Activated T-helper 2 cell treated with anti-CD3 and anti-CD28 coated beads, Interferon-gamma antibody, Interleukin-2, Interleukin-4, amounts not matched to agents 10 μg/mL and 5 μg/mL and 100 μg/mL, durations not matched to agents 14 hours and 24 hours and 36 hours (primary cell): ENCODE measurements around the gene CC2D2B. TPM values are rescaled to one million over a fixed set of nuclear protein-coding genes. Genes with fewer than 3 reads are reported as not detected.
A peak's percentile ranks its signal among the peaks of the same experiment; 100 is the strongest.

Experiments used
- DNase-seq: peaks from one replicate; pipeline ENCODE4 v3.0.0; 2021; ENCODE audit warnings: low spot score
- H3K27ac Mint-ChIP-seq: one replicate; pipeline ENCODE4 v1.8.0; 2021; ENCODE audit warnings: mixed read lengths
- H3K27me3 Mint-ChIP-seq: one replicate; pipeline ENCODE4 v1.8.0; 2021; ENCODE audit warnings: low read depth, mixed read lengths
- H3K36me3 Mint-ChIP-seq: one replicate; pipeline ENCODE4 v1.8.0; 2021; ENCODE audit warnings: low read depth, mixed read lengths
- H3K4me1 Mint-ChIP-seq: one replicate; pipeline ENCODE4 v1.8.0; 2021; ENCODE audit warnings: low read depth, mixed read lengths
- H3K4me3 Mint-ChIP-seq: one replicate; pipeline ENCODE4 v1.8.0; 2021; ENCODE audit warnings: low read depth, mild to moderate bottlenecking, moderate library complexity, mixed read lengths
- H3K9me3 Mint-ChIP-seq: one replicate; pipeline ENCODE4 v1.8.0; 2021; ENCODE audit warnings: mixed read lengths
- intact Hi-C: fragments of 100-400 bp; cut with micrococcal nuclease; formaldehyde crosslinking; loops from one replicate; pipeline ENCODE4 v1.15.1; 2023
- total RNA-seq: library from RNA; stranded (reverse); gene quantifications from 2 replicates; pipeline ENCODE4 v1.2.3, GENCODE V29; 2022

Gene CC2D2B
- total RNA-seq, 1 donor from 2014 or later, result 0.75 TPM

DNA sequence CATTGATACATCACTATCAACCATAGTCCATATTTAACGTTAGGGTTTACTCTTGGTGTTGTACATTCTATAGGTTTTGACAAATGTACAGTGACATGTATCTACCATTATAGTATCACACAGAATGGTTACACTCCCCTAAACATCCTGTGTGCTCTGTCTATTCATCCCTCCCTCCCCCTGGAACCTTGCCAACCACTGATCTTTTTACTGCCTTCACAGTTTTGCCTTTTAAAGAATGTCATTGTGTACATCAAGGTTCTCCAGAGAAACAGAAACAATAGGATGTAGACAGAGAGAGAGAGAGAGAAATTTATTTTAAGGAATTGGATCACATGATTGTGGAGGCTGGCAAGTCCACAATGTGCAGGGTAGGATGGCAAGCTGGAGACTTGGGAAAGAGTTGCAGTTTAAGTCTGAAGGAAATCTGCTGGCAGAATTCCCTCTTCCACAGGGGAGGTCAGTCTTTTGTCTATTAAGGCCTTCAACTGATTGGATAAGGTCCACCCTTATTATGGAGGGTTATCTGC, 90.5 kb downstream of the CC2D2B start:
- no peaks in the 10 kb centered on the region for H3K4me1 Mint-ChIP-seq
- H3K27ac Mint-ChIP-seq, result no peak overlapping the region
- no peak for DNase-seq
- H3K9me3 Mint-ChIP-seq, result no peaks in the 10 kb centered on the region
- H3K36me3 Mint-ChIP-seq, result no peaks in the 10 kb centered on the region
- intact Hi-C loops, result no loop called here
- H3K4me3 Mint-ChIP-seq, result no peak overlapping the region
- H3K27me3 Mint-ChIP-seq, result no peaks in the 10 kb centered on the region

GRCh38 chr10:96013956-96014355, 106.2 kb downstream of the CC2D2B start:
- Mint-ChIP-seq H3K4me3 (no peak overlapping the region), H3K27ac (no peak overlapping the region), H3K36me3 (no peaks in the 10 kb centered on the region), H3K27me3 (peaks cover 12% of the 10 kb centered on the region), H3K9me3 (no peaks in the 10 kb centered on the region), H3K4me1 (peaks cover 3% of the 10 kb centered on the region)
- no peak for DNase-seq
- intact Hi-C loops, result no loop called here

DNA sequence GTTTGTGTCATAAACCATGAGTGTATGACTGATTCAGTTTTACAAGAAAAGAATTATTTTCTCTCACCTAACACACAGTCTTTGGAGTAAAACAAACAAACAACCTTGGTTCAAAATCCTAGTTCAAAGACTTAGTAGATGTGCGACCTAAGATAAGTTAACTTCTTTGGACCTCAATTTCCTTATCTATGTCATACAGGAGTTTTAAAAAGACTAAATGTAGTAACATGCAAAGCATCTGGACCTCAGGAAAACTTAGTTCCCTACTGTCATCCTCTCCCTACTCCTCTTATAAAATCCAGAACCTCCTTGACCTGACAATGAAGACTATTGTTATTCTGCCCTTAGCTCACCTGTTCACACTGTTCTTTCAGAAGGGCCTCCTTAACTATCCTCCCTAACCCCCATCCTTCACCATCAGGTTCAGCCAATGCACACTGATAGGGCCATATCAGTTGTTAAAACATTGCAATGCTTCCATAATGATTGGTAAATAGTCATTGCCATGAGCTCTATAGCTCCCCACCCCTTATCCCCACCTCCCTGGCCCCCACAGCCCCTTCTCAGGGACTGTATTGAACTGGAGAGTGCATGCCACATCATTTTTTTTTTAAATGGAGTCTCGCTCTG, 106.8 kb downstream of the CC2D2B start:
- Mint-ChIP-seq H3K27me3 (peaks cover 12% of the 10 kb centered on the region), H3K4me3 (no peak overlapping the region), H3K36me3 (no peaks in the 10 kb centered on the region), H3K9me3 (no peaks in the 10 kb centered on the region), H3K27ac (no peak overlapping the region), H3K4me1 (peaks cover 3% of the 10 kb centered on the region)
- no peak for DNase-seq
- intact Hi-C loops, result loop anchor here (5.0 kb wide), 1 partner anchor 278 kb away; no protein-coding TSS in a partner anchor

DNA sequence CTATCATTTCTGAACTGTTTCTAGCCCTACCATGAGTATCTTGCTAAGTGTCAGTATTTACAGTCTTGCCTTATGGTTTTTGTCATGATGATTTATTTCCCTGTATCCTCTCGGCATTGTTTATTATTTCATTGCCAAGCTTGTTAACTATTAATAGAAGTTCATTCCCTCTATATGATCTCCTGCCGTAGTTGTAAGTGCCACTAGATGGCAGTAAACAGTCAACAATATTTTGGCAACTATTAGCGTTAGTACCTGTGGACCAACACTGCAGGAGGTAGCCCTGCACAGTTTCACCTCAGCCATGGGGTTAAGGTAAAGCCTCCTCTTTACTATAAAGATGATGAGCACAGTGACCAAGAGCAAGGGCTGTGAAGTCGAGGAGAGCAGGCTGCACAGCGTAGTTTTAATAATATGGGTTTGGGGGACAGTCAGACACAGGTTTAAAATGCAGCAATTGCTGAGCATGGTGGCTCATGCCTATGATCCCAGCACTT, 109.5 kb downstream of the CC2D2B start:
- no peaks in the 10 kb centered on the region for H3K9me3 Mint-ChIP-seq
- H3K4me1 Mint-ChIP-seq, result peaks cover 3% of the 10 kb centered on the region
- no peak overlapping the region for H3K27ac Mint-ChIP-seq
- H3K36me3 Mint-ChIP-seq, result no peaks in the 10 kb centered on the region
- peaks cover 8% of the 10 kb centered on the region for H3K27me3 Mint-ChIP-seq
- intact Hi-C loops, result loop anchor here (2.0 to 5.0 kb wide), 2 partner anchors 275 to 324 kb away; no protein-coding TSS in a partner anchor
- DNase-seq, result peak; percentile 23
- no peak overlapping the region for H3K4me3 Mint-ChIP-seq

DNA sequence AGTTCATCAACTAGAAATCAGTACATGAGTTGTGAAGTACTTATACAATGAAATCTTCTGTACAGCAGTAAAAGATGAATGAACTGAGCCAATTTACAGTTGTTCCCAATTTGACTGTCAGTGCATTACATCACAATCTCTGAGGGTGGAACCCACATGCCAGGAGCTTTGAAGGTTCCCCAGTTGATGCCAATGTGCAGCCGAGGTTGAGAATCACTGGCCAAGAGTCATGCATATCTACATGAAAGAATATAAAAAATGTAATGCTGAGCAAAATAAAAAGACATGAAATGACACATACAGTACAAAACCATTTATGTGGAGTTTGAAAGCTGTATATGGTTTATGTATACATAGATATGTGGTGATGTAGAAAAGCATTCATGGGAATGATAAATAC, 113.6 kb downstream of the CC2D2B start:
- peaks cover 2% of the 10 kb centered on the region for H3K27me3 Mint-ChIP-seq
- no peak overlapping the region for H3K27ac Mint-ChIP-seq
- H3K36me3 Mint-ChIP-seq, result no peaks in the 10 kb centered on the region
- no peaks in the 10 kb centered on the region for H3K9me3 Mint-ChIP-seq
- peaks cover 3% of the 10 kb centered on the region for H3K4me1 Mint-ChIP-seq
- no peak for DNase-seq
- intact Hi-C loops, result no loop called here
- no peak overlapping the region for H3K4me3 Mint-ChIP-seq

GRCh38 chr10:96022739-96023138, 115.0 kb downstream of the CC2D2B start:
- intact Hi-C loops, result no loop called here
- Mint-ChIP-seq H3K36me3 (no peaks in the 10 kb centered on the region), H3K27ac (no peak overlapping the region), H3K4me1 (no peaks in the 10 kb centered on the region), H3K9me3 (no peaks in the 10 kb centered on the region), H3K27me3 (peaks cover 5% of the 10 kb centered on the region), H3K4me3 (no peak overlapping the region)
- DNase-seq, result no peak

- no peaks in the 10 kb centered on the region for H3K9me3 Mint-ChIP-seq
- intact Hi-C loops, result no loop called here
- H3K27me3 Mint-ChIP-seq, result peaks cover 5% of the 10 kb centered on the region
- H3K4me1 Mint-ChIP-seq, result no peaks in the 10 kb centered on the region
- H3K27ac Mint-ChIP-seq, result no peak overlapping the region
- no peaks in the 10 kb centered on the region for H3K36me3 Mint-ChIP-seq
- no peak for DNase-seq
- no peak overlapping the region for H3K4me3 Mint-ChIP-seq
These were observed 115.4 kb downstream of the CC2D2B start for GRCh38 chr10:96023168-96023567.

GRCh38 chr10:96025566-96025965, 117.8 kb downstream of the CC2D2B start:
- no peaks in the 10 kb centered on the region for H3K36me3 Mint-ChIP-seq
- intact Hi-C loops, result no loop called here
- DNase-seq, result no peak
- H3K27me3 Mint-ChIP-seq, result peaks cover 12% of the 10 kb centered on the region
- H3K4me3 Mint-ChIP-seq, result no peak overlapping the region
- no peaks in the 10 kb centered on the region for H3K9me3 Mint-ChIP-seq
- no peaks in the 10 kb centered on the region for H3K4me1 Mint-ChIP-seq
- no peak overlapping the region for H3K27ac Mint-ChIP-seq

- no peak overlapping the region for H3K27ac Mint-ChIP-seq
- H3K27me3 Mint-ChIP-seq, result peaks cover 33% of the 10 kb centered on the region
- H3K4me3 Mint-ChIP-seq, result no peak overlapping the region
- no peaks in the 10 kb centered on the region for H3K36me3 Mint-ChIP-seq
- no peaks in the 10 kb centered on the region for H3K4me1 Mint-ChIP-seq
- no peak for DNase-seq
- H3K9me3 Mint-ChIP-seq, result no peaks in the 10 kb centered on the region
- intact Hi-C loops, result no loop called here
These were observed 126.8 kb downstream of the CC2D2B start for GRCh38 chr10:96034625-96035024.

DNA sequence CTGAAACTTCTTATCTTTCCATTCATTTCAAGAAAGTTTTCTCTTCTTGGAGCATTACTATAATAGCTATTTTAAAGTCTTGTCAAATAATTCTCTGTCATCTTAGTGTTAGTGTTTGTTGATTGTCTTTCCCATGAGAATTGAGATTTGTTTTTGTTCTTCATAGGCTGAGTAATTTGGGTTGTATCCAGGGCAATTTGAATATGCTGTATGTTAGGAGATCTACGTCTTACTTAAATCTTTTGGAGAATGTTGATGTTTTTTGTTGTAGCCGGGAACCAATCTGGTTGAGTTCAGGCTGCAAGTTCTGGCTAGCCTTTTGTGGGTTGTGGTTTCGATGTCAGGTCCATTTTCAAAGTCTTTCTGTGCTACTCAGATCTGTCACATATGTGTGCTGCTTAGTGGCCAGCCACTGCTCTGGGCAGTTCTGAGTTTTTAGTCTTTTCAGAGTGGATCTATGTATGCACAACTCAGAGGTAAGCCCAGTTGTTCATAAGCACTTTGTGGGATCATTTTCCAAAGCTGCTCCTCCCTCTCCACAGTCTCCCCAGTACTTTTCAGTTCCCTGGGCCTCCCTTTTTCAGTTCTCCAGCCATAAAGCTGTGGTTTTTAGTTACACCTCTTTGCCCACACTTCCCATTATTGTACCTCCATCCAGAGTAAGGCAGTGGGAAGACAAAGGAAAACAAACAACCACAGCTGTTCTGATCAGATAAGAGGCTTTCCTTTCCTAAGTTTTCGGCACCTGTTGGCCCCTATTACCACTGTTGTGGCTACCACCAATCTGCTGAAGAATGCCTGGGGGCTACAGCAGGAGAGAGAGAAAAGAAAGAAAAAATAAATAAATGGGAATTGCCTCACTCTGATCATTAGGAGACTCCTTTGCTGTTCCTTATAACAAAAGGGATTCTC, 131.0 kb downstream of the CC2D2B start:
- H3K27ac Mint-ChIP-seq, result no peak overlapping the region
- no peaks in the 10 kb centered on the region for H3K9me3 Mint-ChIP-seq
- H3K4me3 Mint-ChIP-seq, result no peak overlapping the region
- no peak for DNase-seq
- intact Hi-C loops, result no loop called here
- peaks cover 4% of the 10 kb centered on the region for H3K4me1 Mint-ChIP-seq
- peaks cover 28% of the 10 kb centered on the region for H3K27me3 Mint-ChIP-seq
- no peaks in the 10 kb centered on the region for H3K36me3 Mint-ChIP-seq

- intact Hi-C loops, result loop anchor here (5.0 to 10.0 kb wide), 2 partner anchors 76 to 349 kb away; partner anchors contain the start of gene TCTN3
- Mint-ChIP-seq H3K36me3 (peaks cover 13% of the 10 kb centered on the region), H3K4me1 (peaks cover 21% of the 10 kb centered on the region), H3K9me3 (no peaks in the 10 kb centered on the region), H3K27me3 (peaks cover 17% of the 10 kb centered on the region), H3K27ac (no peak overlapping the region), H3K4me3 (no peak overlapping the region)
- no peak for DNase-seq
These were observed 133.4 kb downstream of the CC2D2B start for GRCh38 chr10:96041146-96041545.

DNA sequence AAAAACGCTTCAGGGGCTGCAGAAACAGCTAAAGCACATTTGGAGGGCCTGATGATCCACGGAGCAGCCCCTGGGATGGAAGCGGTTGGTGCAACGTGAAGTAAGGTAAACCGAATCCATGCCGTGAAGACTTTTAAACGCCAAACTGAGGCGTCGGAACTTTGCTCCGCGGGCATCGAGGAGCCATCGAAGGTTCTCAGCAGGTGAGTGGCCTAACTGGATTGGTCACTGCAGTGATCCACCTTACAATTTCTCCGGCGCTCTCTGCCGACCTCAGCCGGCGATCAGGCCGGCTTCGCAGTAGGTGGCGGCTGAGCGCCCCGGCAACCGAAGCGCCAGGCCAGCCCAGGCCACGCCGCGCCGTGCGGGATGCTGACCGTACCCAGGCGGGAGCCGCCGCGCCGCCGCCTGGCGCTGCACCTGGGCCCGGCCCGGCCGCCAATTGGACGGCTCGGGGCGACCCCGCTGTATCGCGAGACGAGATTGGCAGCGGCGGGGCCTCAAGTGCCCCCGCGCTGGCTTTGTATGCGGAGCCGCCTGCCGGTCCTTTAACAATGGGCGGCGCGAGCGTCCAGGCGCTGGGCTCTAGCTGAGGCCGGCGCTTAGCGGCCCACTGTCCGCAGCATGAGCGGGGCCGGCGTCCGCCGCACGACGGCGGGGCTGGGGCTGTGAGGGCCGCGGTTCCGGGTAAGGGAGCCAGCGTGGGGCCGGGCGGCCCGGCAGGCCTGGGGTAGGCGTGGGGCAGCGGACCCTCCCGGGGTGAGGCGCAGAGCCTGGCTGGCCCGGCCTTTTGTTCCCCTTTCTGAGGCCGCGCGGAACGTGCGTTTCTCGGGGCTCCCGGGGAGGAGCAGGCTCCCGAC, 135.5 kb downstream of the CC2D2B start, which contains the start of gene CCNJ:
Gene CCNJ (plus strand): TSS at position 551 of the 860 bp plus-strand sequence. CDS start 811 bp downstream, outside the sequence.
- peak; percentile 76 for DNase-seq
- peak within 1 kb of the TSS; percentile 92 for H3K4me3 Mint-ChIP-seq
- peaks cover 32% of the 10 kb centered on the region for H3K36me3 Mint-ChIP-seq
- H3K9me3 Mint-ChIP-seq, result no peaks in the 10 kb centered on the region
- intact Hi-C loops, result loop anchor here (2.0 to 10.0 kb wide), 3 partner anchors 78 to 351 kb away; partner anchors contain the start of genes TCTN3 and ZNF518A
- peaks cover 34% of the 10 kb centered on the region for H3K4me1 Mint-ChIP-seq
- H3K27ac Mint-ChIP-seq, result peak within 1 kb of the TSS; percentile 73
- H3K27me3 Mint-ChIP-seq, result peaks cover 5% of the 10 kb centered on the region
